Raji (cell line): ENCODE data around the gene H6PD.

Experiments used
- POLR2A ChIP-seq: IDR thresholded peaks from 2 replicates; pipeline ENCODE4 v1.6.1; 2011; ENCODE audit warnings: low read depth, low read length, control low read depth; ENCODE audit not compliant: insufficient read depth

The H6PD gene

DNA sequence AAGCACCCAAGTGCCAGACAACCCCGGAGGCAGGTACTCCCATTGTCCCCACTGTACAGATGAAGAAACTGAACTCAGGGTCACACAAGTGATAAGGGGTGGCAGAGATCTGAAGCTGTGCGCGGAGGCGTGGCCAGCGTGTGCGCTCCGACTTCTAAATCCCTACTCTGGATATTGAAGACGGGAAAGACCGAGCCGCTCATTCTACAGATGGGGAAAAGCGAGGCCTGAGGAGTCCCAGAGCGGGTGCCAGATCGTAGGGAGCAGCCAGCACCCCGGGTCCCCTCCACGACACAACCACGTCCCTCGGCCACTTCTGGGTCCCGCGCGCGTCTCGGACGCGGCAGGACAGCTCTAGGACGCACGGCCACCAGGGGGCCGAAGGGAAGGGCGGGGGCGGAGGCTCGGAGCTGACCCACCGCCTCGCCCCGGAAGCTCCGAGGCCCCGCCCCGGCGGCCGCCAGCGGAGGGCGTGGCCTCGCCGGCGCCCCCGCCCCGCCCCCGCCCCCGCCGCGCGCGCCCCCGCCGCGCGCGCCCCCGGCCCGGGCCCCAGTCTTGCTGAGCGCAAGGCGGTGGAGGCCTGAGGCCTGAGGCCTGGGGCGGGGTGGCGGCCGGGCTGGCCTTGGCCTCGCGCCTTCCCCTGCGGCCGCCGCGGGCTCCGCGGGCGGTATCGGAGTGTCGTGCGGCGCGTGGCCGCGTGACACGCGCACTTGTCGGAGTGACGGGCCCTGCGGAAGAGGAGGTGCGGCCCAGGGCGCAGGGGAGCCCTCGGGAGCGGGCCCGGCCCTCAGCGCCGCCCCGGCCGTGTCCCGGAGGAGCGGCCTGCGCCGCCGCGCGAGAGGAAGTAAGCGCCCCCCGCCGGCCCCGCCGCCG is at the start of gene H6PD:
Gene H6PD, plus strand, starts transcription at position 552 of the 873 bp plus-strand sequence. CDS start 10,161 bp downstream, outside the sequence.
- peak; percentile 98 for TF ChIP-seq POLR2A

- no peak for TF ChIP-seq POLR2A
Observed at GRCh38 chr1:9186082-9186859, 48.3 kb upstream of the H6PD start.

- no peak for TF ChIP-seq POLR2A
Observed at GRCh38 chr1:9187004-9187403, 47.6 kb upstream of the H6PD start.

DNA sequence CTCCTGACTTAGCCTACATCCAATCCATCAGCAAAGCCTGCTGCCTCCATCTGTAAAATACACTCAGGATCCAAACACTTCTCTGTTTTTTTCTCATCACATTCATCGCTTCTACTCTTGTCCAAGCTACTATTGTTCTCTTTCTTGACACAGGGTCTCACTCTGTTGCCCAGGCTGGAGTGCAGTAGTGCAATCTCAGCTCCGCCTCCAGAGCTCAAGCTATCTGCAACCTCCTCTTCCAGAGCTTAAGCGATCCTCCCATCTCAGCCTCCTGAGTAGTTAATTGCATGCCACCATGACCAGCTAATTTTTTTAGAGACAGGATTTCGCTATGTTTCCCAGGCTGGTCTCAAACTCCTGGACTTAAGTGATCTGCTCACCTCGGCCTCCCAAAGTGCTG is 44.3 kb upstream of the H6PD start:
- TF ChIP-seq POLR2A: no peak

- no peak for TF ChIP-seq POLR2A
Observed at GRCh38 chr1:9191231-9191630, 43.3 kb upstream of the H6PD start.

DNA sequence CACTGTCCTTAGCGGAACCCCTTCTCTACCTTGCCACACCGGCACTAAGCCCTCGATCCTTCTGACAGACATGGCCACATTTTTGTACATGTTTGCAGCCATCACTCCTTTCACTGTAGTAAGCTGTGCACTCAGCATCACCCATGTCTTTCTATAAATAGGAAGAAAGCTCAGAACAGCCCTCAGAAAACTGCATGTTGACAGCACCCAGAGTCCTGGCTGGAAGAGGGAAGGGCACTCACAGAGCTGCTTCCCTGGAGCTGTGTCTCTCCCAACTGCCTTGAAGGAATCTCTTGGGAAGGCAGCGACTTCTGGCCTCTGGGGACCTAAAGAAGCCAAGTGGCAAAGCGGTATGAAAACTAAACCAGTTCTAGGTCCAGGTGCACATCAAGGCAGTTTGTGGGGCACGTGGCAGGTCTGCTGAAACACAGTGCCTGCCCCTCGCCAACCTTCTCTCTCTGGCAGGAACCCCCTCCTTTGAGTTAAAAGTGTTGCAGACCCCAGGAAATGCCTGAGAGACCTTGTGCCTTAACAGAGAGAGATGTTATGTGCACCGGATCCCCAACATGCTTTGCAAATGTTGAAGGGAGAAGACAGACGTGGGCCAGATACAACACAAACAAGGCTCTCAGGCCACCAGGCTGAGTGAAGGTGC is 41.9 kb upstream of the H6PD start:
- no peak for TF ChIP-seq POLR2A

DNA sequence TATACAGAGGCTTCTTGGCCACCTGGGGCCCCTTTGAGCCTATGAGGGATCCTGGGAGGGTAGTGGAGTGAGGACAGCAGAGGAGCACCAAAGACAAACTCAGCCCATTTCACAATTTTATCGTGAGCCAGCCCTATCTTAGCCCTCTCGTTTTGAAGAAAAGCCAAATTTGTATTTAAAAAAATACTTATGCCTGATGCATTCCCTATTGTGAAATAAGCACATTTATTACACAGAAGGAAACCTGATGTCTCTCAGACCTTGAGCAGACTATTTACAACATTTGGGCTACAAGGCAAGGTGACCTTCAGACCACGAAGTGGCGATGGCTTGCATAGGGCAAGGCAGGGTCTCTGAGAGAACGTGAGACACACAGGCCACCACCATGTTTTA is 41.3 kb upstream of the H6PD start:
- no peak for TF ChIP-seq POLR2A

DNA sequence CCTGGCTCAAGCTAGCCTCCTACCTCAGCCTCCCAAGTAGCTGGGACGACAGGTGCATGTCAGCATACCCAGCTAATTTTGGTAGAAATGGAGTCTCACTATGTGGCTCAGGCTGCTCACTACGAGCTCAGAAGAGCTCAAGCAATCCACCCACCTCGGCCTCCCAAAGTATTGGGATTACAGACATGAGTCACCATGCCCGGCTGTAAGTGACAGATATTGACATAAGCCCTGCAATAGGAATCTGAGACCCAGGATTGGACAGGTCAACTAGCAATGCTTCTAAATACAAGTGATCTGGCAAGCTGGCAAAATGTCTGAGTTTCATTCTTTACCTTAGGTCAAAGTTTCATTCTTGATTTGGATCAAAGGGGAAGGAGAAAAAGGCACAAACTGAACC is 40.5 kb upstream of the H6PD start:
- TF ChIP-seq POLR2A: no peak

- TF ChIP-seq POLR2A: no peak
Observed at GRCh38 chr1:9195651-9196050, 38.9 kb upstream of the H6PD start.

DNA sequence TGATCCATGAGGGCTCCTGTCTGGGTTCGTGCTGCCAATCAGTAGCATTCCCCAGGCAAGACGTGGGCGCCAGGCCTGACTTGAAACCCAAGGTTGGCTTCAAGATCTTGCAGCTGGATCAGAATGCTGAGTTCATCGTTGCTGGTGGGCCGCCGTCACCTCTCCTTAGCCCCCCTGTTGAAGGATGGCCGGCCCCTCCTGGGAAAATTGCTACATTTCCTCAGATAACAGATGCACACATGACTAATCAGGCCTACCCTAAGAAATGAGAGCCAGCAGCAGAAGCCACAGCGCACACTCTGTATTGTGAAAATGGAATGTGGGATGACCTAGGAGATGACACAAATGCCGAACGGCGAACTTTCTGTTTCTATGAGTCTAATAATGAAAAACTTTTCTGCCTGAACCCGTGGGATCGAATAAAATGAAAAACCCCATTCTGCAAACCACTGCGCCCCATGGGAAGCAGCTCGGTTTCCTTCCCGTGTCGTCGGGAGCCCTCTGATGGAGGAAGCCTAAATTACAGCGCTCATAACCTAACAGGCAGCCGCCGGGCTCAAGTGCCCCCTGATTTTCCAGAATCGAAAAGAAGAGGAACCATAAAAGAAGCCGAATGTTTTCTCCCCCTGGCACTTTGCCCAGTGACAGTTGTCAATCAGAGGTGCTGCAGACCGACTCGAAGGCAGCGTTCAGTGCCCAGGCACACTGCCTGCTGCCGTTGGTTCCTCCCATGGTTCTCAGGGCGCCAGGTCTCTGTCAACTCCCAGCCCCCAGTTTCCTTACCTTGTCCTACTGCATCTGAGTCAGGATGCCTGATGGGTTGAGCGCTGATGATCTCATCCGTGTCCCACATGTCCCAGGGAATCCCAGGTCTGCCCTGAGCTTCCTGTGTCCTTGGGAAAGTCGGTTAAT is 38.2 kb upstream of the H6PD start:
- no peak for TF ChIP-seq POLR2A

- no peak for TF ChIP-seq POLR2A
Observed at GRCh38 chr1:9197186-9198099, 37.1 kb upstream of the H6PD start.

DNA sequence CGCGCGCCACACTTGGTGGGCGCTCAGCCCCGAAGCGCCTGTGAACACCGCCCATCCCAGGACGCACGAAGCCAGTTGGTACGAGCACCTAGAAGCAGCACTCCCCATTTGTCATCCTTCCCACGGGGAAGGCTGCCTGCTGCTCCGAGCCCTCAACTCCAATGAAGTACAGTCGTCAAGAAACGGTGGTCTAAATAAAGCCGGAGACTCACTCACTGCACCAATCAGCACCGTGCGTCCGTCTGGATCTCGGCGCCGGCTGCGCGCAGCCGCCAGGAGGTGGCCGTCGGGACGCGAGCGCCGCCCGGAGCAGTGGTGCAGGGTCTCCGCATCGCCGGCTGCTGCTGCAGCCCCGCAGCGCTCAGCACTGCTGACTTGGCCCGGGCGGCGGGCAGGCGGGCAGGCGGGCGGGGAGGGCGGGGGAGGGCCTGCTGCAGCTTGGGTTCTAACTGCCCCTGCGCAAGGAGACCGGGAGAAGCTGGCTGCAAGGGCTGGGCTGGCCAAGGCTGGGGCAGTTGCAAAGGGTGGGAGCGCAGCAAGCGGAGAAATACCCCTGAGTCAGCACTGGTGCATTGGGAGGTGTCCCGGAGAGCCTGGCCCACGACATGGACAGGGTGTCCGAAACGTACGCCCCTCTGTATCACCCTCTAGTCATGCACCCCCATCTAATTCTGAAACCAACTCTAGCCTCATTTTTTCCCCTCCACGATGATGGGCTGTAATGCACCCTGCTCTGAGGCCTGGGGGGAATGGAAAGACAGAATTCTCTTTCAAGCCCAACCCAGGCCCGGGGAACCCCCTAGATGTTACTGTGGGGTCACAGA is 35.8 kb upstream of the H6PD start:
- no peak for TF ChIP-seq POLR2A

GRCh38 chr1:9200441-9200840 is 34.1 kb upstream of the H6PD start:
- TF ChIP-seq POLR2A: no peak
